Body of pancreas (tissue), 4 donors: ENCODE results near the gene OR52M1. TPM values are rescaled to one million over a fixed set of nuclear protein-coding genes. Genes with fewer than 3 reads are reported as not detected.

Source experiments
- ATAC-seq: fragments of 150-250 bp; one replicate; pipeline ENCODE4 v1.9.1; 2016
- DNase-seq, 4 donors: peaks; one replicate each; pipeline ENCODE4 v3.0.0-alpha.2; 2019
- H3K27ac ChIP-seq, 4 donors: fragments of 200-600 bp; sonication (generic); 1 replicate in 3 of 4; 2 replicates in 1 of 4; pipeline versions ENCODE4 v1.5.1 to v1.6.1; 2016 to 2019; ENCODE audit warnings: mild to moderate bottlenecking in 1 of 4, mixed read lengths in 1 of 4, moderate library complexity in 1 of 4
- H3K27me3 ChIP-seq, 2 donors: fragments of 200-600 bp; sonication (generic); one replicate each; pipeline ENCODE4 v1.6.0; 2016; ENCODE audit warnings: mild to moderate bottlenecking in 1 of 2
- H3K36me3 ChIP-seq, 2 donors: fragments of 200-600 bp; sonication (generic); replicated peaks in 1 of 2; 2 replicates each; pipeline ENCODE4 v1.5.1; 2016; ENCODE audit warnings: low read depth in 2 of 2; ENCODE audit not compliant: insufficient read depth in 1 of 2
- H3K4me1 ChIP-seq: fragments of 200-600 bp; sonication (generic); one replicate; pipeline ENCODE4 v1.6.0; 2016
- H3K4me3 ChIP-seq, 2 donors: fragments of 200-600 bp; sonication (generic); 1 replicate in 1 of 2; 2 replicates in 1 of 2; pipeline ENCODE4 v1.5.1; 2016 to 2019
- H3K9me3 ChIP-seq, 3 donors: fragments of 200-600 bp; sonication (generic); 1 replicate in 2 of 3; 2 replicates in 1 of 3; pipeline ENCODE4 v1.5.1; 2016
- POLR2A ChIP-seq, 3 donors: fragments of 450-650 bp; IDR thresholded peaks; one replicate each; pipeline ENCODE4 v1.6.1; 2016; ENCODE audit warnings: antibody characterized with exemption in 3 of 3, mild to moderate bottlenecking in 2 of 3
- WGBS, 2 donors: methylation state at CpG; one replicate each; pipeline ENCODE4 v1.1.5; 2017; 5-methylcytosine and 5-hydroxymethylcytosine counted together
- intact Hi-C: fragments of 100-400 bp; cut with DNase I; formaldehyde crosslinking; loops from one replicate; pipeline ENCODE4 v1.15.1; 2023
- total RNA-seq, 2 donors: library from RNA; depleted of rRNA; stranded (reverse); fragments of >200 nt; gene quantifications; one replicate each; pipeline ENCODE4 v1.1.0, GENCODE V29; 2016
- TF ChIP-seq, protein P1 (sequence below), 7 experiments: fragments of 450-650 bp in 4 of 7; fragments of 200-600 bp in 3 of 7; sonication (generic) in 3 of 7; IDR thresholded peaks; one replicate each; pipeline ENCODE4 v1.5.1; 2016 to 2019; ENCODE audit warnings: antibody characterized with exemption in 7 of 7

Gene OR52M1
- total RNA-seq, 2 donors from 2014 or later = not detected

DNA sequence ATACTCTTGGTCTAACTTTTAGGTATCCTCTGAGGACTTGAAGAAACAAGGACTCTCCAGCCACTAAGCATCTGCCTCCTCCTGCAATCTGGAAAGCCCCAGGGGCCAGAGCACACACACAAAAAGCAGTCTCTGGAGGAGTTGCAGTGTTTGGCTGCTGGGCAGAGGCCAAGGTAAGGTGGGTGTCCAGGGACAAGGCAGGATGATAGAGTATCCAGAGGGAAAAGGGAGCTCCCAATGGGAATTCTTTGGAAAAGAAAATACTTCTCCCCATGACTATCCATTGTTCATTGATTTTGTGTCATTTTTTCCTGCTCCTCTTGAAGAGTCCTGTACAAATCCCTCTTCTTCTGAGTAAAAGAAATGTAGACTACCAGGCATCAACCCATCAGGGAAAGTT, 36.5 kb downstream of the OR52M1 start, which contains the start of gene OR52I2:
OR52I2 (plus strand) TSS at position 301 of the 400 bp plus-strand sequence.
- H3K4me1 ChIP-seq = no peaks in the 10 kb centered on the region
- H3K9me3 ChIP-seq = no peaks in the 10 kb centered on the region
- DNase-seq (no peak), ATAC-seq (no peak)
- no peaks in the 10 kb centered on the region for H3K27me3 ChIP-seq
- no peak for TF ChIP-seq POLR2A (IDR thresholded peaks at IDR 0.05)
- TF ChIP-seq, protein P1, sequence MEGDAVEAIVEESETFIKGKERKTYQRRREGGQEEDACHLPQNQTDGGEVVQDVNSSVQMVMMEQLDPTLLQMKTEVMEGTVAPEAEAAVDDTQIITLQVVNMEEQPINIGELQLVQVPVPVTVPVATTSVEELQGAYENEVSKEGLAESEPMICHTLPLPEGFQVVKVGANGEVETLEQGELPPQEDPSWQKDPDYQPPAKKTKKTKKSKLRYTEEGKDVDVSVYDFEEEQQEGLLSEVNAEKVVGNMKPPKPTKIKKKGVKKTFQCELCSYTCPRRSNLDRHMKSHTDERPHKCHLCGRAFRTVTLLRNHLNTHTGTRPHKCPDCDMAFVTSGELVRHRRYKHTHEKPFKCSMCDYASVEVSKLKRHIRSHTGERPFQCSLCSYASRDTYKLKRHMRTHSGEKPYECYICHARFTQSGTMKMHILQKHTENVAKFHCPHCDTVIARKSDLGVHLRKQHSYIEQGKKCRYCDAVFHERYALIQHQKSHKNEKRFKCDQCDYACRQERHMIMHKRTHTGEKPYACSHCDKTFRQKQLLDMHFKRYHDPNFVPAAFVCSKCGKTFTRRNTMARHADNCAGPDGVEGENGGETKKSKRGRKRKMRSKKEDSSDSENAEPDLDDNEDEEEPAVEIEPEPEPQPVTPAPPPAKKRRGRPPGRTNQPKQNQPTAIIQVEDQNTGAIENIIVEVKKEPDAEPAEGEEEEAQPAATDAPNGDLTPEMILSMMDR (IDR thresholded peaks at IDR 0.05) = no peak
- intact Hi-C loops = no loop called here
- H3K4me3 ChIP-seq = no peak within 1 kb of the TSS
- H3K27ac ChIP-seq = no peak within 1 kb of the TSS
- no peaks in the 10 kb centered on the region for H3K36me3 ChIP-seq

DNA sequence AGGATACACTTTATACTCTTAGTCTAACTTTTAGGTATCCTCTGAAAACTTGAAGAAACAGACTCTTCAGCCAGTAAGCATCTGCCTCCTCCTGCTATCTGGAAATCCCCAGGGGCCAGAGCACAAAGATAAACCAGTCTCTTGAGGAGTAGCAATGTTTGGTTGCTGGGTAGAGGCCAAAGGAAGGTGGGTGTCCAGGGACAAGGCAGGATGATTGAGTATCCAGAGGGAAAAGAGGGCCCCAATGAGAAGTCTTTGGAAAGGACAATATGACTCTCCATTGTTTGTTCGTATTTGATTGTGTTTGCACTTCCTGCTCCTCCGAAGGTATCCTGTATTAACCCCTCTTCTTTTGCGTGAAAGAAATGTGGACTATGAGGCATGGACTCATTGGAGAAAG, 44.0 kb downstream of the OR52M1 start:
- Histone ChIP-seq H3K27ac (no peak overlapping the region), H3K36me3 (no peaks in the 10 kb centered on the region), H3K4me3 (no peak overlapping the region), H3K4me1 (no peaks in the 10 kb centered on the region), H3K27me3 (no peaks in the 10 kb centered on the region), H3K9me3 (no peaks in the 10 kb centered on the region)
- intact Hi-C loops = no loop called here
- WGBS, 2 donors = 32 to 37% methylated on average over 3 of the region's 3 CpGs
- ATAC-seq = no peak
- no peak for TF ChIP-seq POLR2A (IDR thresholded peaks at IDR 0.05)
- TF ChIP-seq, protein P1 (IDR thresholded peaks at IDR 0.05) = no peak
- DNase-seq = no peak

DNA sequence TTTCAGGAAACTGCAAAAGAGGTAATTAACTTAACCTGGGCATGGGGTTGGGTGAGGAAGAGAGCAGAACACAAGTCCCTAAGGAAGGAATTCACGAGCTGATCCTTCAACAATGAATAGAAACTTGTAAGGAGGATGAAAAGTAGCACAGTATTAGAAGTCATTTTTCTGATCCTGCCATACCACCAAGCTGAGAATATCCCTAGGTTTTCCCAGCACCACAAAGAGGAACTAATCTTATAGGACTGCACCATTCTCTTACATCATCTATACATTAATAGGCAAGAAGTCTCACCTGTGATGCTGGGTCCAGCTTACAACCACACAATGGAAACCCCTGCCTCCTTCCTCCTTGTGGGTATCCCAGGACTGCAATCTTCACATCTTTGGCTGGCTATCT, 48.7 kb downstream of the OR52M1 start, which contains the start of gene OR52I1:
OR52I1 (plus strand) TSS at position 301 of the 400 bp plus-strand sequence; CDS start at position 301, 0 bp downstream.
- intact Hi-C loops = no loop called here
- no peak for ATAC-seq
- Histone ChIP-seq H3K27me3 (no peaks in the 10 kb centered on the region), H3K27ac (no peak within 1 kb of the TSS), H3K4me1 (no peaks in the 10 kb centered on the region), H3K9me3 (no peaks in the 10 kb centered on the region), H3K4me3 (no peak within 1 kb of the TSS), H3K36me3 (no peaks in the 10 kb centered on the region)
- no peak for TF ChIP-seq POLR2A (IDR thresholded peaks at IDR 0.05)
- TF ChIP-seq, protein P1 (IDR thresholded peaks at IDR 0.05) = no peak
- no peak for DNase-seq
- 56 to 74% methylated on average over 1 of the region's 1 CpG for WGBS, 2 donors

Other genes starting within 250 kb of the OR52M1 start
- not detected for gene OR52B4, start 176.8 kb upstream of the OR52M1 start, total RNA-seq
- 10 to 100 TPM in 1 of 2 donors, 1 to 10 TPM in 1; 6.0 to 10.9 TPM for gene TRIM21, start 151.5 kb upstream of the OR52M1 start, total RNA-seq
- not detected for gene OR52K2, start 95.9 kb upstream of the OR52M1 start, total RNA-seq
- not detected for gene OR52K1, start 62.5 kb upstream of the OR52M1 start, total RNA-seq
- gene OR52I2, start 36.6 kb downstream of the OR52M1 start, total RNA-seq = not detected
- gene OR52I1, start 48.8 kb downstream of the OR52M1 start, total RNA-seq = not detected
- gene TRIM68, start 63.0 kb downstream of the OR52M1 start, total RNA-seq = 10 to 100 TPM in 1 of 2 donors, 1 to 10 TPM in 1; 9.1 to 15.2 TPM
- gene OR51D1, start 92.3 kb downstream of the OR52M1 start, total RNA-seq = not detected
- gene OR51E1, start 98.8 kb downstream of the OR52M1 start, total RNA-seq = not detected
- not detected for gene OR51E2, start 152.7 kb downstream of the OR52M1 start, total RNA-seq
- not detected for gene MMP26, start 159.6 kb downstream of the OR52M1 start, total RNA-seq
- gene OR51F1, start 224.7 kb downstream of the OR52M1 start, total RNA-seq = not detected